Measurements from ENCODE around the gene FER.
"Not testable (repeated sequence)": the region's sequence is repeated elsewhere in the genome, so short reads cannot be mapped to it uniquely, and the experiment has no call there.

FER gene

GRCh38 chr5:108989761-108990392 lies 242.2 kb downstream of the FER start:
- TF ChIP-seq CTCF (IDR thresholded peaks at IDR 0.05; ENCODE audit: borderline replicate concordance, control extremely low read depth, extremely low read depth, insufficient read depth, missing control alignments): no peak
- in situ Hi-C loops (cut with MboI; ENCODE audit: low sequenced_read_pairs, unreplicated experiment): no loop called here
- no peak for DNase-seq (ENCODE audit: low spot score)

- DNase-seq (ENCODE audit: low spot score); in situ Hi-C loops (cut with MboI; ENCODE audit: low sequenced_read_pairs, unreplicated experiment): not testable (repeated sequence)
Measured at GRCh38 chr5:108992396-108993085, 244.8 kb downstream of the FER start.

- in situ Hi-C loops (cut with MboI; ENCODE audit: low sequenced_read_pairs, unreplicated experiment); DNase-seq (ENCODE audit: low spot score): not testable (repeated sequence)
Measured at GRCh38 chr5:108993440-108993839, 245.7 kb downstream of the FER start.

GRCh38 chr5:108997720-108998119 lies 250.0 kb downstream of the FER start:
- no peak for DNase-seq (ENCODE audit: low spot score)
- in situ Hi-C loops (cut with MboI; ENCODE audit: low sequenced_read_pairs, unreplicated experiment): no loop called here
- TF ChIP-seq CTCF (IDR thresholded peaks at IDR 0.05; ENCODE audit: borderline replicate concordance, control extremely low read depth, extremely low read depth, insufficient read depth, missing control alignments): no peak

- DNase-seq (ENCODE audit: low spot score): no peak
- in situ Hi-C loops (cut with MboI; ENCODE audit: low sequenced_read_pairs, unreplicated experiment): no loop called here
- TF ChIP-seq CTCF (IDR thresholded peaks at IDR 0.05; ENCODE audit: borderline replicate concordance, control extremely low read depth, extremely low read depth, insufficient read depth, missing control alignments): no peak
Measured at GRCh38 chr5:108998216-108998615, 250.5 kb downstream of the FER start.

GRCh38 chr5:109003928-109004327 lies 256.2 kb downstream of the FER start:
- DNase-seq (ENCODE audit: low spot score): no peak
- in situ Hi-C loops (cut with MboI; ENCODE audit: low sequenced_read_pairs, unreplicated experiment): no loop called here
- no peak for TF ChIP-seq CTCF (IDR thresholded peaks at IDR 0.05; ENCODE audit: borderline replicate concordance, control extremely low read depth, extremely low read depth, insufficient read depth, missing control alignments)

GRCh38 chr5:109005297-109006009 lies 257.8 kb downstream of the FER start:
- TF ChIP-seq CTCF (IDR thresholded peaks at IDR 0.05; ENCODE audit: borderline replicate concordance, control extremely low read depth, extremely low read depth, insufficient read depth, missing control alignments): no peak
- no peak for DNase-seq (ENCODE audit: low spot score)
- in situ Hi-C loops (cut with MboI; ENCODE audit: low sequenced_read_pairs, unreplicated experiment): no loop called here
